ENCODE measurements around the gene PFDN6. TPM values are rescaled to one million over a fixed set of nuclear protein-coding genes. Genes with fewer than 3 reads are reported as not detected.

The PFDN6 gene
- total and polyA plus RNA-seq, 2 experiments from 2014 or later: 56.1 to 62.2 TPM

GRCh38 chr6:33323623-33323948 is 34.2 kb downstream of the PFDN6 start:
- peak overlapping the region; percentile 92 for H3K4me2 ChIP-seq
- Mint-ChIP-seq H3K27ac (peak overlapping the region; percentile 97), H3K36me3 (ENCODE audit: low read depth) (peaks cover 35% of the 10 kb centered on the region), H3K4me1 (peaks cover 49% of the 10 kb centered on the region), H3K9me3 (no peaks in the 10 kb centered on the region), H3K27me3 (ENCODE audit: insufficient read depth, low read depth, poor library complexity) (peaks cover 14% of the 10 kb centered on the region), H3K4me3 (peak overlapping the region; percentile 90)
- H3K27ac ChIP-seq (ENCODE audit: low read depth): peak overlapping the region; percentile 72
- TF ChIP-seq REST (IDR thresholded peaks at IDR 0.05; ENCODE audit: unreplicated experiment) (no peak), STAT1 (IDR thresholded peaks at IDR 0.05; ENCODE audit: unreplicated experiment) (no peak), NANOG (IDR thresholded peaks at IDR 0.05; ENCODE audit: borderline replicate concordance) (no peak), ZNF114 (CRISPR knock-in tag; IDR thresholded peaks at IDR 0.05) (no peak), CREB1 (CRISPR knock-in tag; IDR thresholded peaks at IDR 0.05; ENCODE audit: low read depth) (no peak), EZH2phosphoT487 (IDR thresholded peaks at IDR 0.05; ENCODE audit: unreplicated experiment) (no peak), ETS1 (IDR thresholded peaks at IDR 0.05) (no peak), JUNB (IDR thresholded peaks at IDR 0.05; ENCODE audit: unreplicated experiment) (no peak), POLR2AphosphoS5 (IDR thresholded peaks at IDR 0.05; ENCODE audit: low read depth) (no peak), ZNF331 (CRISPR knock-in tag; IDR thresholded peaks at IDR 0.05; ENCODE audit: low read depth) (no peak), EZH2 (IDR thresholded peaks at IDR 0.05; ENCODE audit: low read depth, unreplicated experiment) (no peak), CTCF (conservative IDR thresholded peaks at IDR 0.05; ENCODE audit: low read depth in 2 of 2) (no peak)
- TF ChIP-seq, protein P1, sequence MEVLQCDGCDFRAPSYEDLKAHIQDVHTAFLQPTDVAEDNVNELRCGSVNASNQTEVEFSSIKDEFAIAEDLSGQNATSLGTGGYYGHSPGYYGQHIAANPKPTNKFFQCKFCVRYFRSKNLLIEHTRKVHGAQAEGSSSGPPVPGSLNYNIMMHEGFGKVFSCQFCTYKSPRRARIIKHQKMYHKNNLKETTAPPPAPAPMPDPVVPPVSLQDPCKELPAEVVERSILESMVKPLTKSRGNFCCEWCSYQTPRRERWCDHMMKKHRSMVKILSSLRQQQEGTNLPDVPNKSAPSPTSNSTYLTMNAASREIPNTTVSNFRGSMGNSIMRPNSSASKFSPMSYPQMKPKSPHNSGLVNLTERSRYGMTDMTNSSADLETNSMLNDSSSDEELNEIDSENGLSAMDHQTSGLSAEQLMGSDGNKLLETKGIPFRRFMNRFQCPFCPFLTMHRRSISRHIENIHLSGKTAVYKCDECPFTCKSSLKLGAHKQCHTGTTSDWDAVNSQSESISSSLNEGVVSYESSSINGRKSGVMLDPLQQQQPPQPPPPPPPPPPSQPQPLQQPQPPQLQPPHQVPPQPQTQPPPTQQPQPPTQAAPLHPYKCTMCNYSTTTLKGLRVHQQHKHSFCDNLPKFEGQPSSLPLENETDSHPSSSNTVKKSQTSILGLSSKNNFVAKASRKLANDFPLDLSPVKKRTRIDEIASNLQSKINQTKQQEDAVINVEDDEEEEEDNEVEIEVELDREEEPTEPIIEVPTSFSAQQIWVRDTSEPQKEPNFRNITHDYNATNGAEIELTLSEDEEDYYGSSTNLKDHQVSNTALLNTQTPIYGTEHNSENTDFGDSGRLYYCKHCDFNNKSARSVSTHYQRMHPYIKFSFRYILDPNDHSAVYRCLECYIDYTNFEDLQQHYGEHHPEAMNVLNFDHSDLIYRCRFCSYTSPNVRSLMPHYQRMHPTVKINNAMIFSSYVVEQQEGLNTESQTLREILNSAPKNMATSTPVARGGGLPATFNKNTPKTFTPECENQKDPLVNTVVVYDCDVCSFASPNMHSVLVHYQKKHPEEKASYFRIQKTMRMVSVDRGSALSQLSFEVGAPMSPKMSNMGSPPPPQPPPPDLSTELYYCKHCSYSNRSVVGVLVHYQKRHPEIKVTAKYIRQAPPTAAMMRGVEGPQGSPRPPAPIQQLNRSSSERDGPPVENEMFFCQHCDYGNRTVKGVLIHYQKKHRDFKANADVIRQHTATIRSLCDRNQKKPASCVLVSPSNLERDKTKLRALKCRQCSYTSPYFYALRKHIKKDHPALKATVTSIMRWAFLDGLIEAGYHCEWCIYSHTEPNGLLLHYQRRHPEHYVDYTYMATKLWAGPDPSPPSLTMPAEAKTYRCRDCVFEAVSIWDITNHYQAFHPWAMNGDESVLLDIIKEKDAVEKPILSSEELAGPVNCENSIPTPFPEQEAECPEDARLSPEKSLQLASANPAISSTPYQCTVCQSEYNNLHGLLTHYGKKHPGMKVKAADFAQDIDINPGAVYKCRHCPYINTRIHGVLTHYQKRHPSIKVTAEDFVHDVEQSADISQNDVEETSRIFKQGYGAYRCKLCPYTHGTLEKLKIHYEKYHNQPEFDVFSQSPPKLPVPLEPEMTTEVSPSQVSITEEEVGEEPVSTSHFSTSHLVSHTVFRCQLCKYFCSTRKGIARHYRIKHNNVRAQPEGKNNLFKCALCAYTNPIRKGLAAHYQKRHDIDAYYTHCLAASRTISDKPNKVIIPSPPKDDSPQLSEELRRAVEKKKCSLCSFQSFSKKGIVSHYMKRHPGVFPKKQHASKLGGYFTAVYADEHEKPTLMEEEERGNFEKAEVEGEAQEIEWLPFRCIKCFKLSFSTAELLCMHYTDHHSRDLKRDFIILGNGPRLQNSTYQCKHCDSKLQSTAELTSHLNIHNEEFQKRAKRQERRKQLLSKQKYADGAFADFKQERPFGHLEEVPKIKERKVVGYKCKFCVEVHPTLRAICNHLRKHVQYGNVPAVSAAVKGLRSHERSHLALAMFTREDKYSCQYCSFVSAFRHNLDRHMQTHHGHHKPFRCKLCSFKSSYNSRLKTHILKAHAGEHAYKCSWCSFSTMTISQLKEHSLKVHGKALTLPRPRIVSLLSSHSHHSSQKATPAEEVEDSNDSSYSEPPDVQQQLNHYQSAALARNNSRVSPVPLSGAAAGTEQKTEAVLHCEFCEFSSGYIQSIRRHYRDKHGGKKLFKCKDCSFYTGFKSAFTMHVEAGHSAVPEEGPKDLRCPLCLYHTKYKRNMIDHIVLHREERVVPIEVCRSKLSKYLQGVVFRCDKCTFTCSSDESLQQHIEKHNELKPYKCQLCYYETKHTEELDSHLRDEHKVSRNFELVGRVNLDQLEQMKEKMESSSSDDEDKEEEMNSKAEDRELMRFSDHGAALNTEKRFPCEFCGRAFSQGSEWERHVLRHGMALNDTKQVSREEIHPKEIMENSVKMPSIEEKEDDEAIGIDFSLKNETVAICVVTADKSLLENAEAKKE (CRISPR knock-in tag; IDR thresholded peaks at IDR 0.05): no peak
- peaks cover 36% of the 10 kb centered on the region for H3K79me2 ChIP-seq (replicated peaks; ENCODE audit: insufficient read depth)
- ATAC-seq: peak; percentile 6
- DNase-seq (ENCODE audit: low spot score): peak; percentile 43
- no peaks in the 10 kb centered on the region for H3K27me3 ChIP-seq (ENCODE audit: insufficient read depth)
- peak overlapping the region; percentile 65 for H2AFZ ChIP-seq
- peaks cover 35% of the 10 kb centered on the region for H3K4me1 ChIP-seq (ENCODE audit: insufficient read depth)
- peaks cover 18% of the 10 kb centered on the region for H3F3A ChIP-seq (replicated peaks; ENCODE audit: low read depth)
- no peaks in the 10 kb centered on the region for H3K9me2 ChIP-seq (ENCODE audit: insufficient read depth)
- peaks cover 11% of the 10 kb centered on the region for H4K20me1 ChIP-seq (replicated peaks; ENCODE audit: insufficient read depth)
- peak overlapping the region; percentile 80 for H3K4me3 ChIP-seq
- H3K36me3 ChIP-seq (ENCODE audit: insufficient read depth): peaks cover 14% of the 10 kb centered on the region
